A549 (cell line): ENCODE results near the gene SRF. TPM values are rescaled to one million over a fixed set of nuclear protein-coding genes. Genes with fewer than 3 reads are reported as not detected.

Experiments
- ATAC-seq, 2 experiments: fragments of 200-7000 bp in 1 of 2; fragments of >200 bp in 1 of 2; cut with Nextera tagmentation in 1 of 2; cut with Tn5 transposase in 1 of 2; 3 replicates each; pipeline versions ENCODE4 v1.8.0 to v1.9.1; 2018 to 2020; ENCODE audit warnings: mild to moderate bottlenecking in 1 of 2, moderate library complexity in 1 of 2
- CTCF ChIA-PET: fragments of 300-600 bp; sonication (Branson Sonifier 250); formaldehyde crosslinking; extraction: SDS; loops from one replicate; lab custom pipeline; 2021; ENCODE audit warnings: antibody characterized with exemption, inconsistent platforms; lab: Yijun Ruan, JAX
- POLR2A ChIA-PET: fragments of 350-600 bp; formaldehyde crosslinking; extraction: SDS; loops from one replicate; lab custom pipeline; 2021; ENCODE audit warnings: antibody characterized with exemption, inconsistent platforms; lab: Yijun Ruan, JAX
- DNase-seq, 2 experiments: peaks; one replicate each; pipeline versions ENCODE4 v3.0.0 to v3.0.0-alpha.2; 2011 to 2016; ENCODE audit warnings: low read depth in 1 of 2, low spot score in 1 of 2
- FAIRE-seq: peaks from 2 replicates; lab custom pipeline; 2011; peaks lifted over from hg19 to GRCh38; lab: Jason Lieb, UNC
- H3K27ac ChIP-seq, 2 experiments: fragments of >200 bp; sonication (Bioruptor Twin); formaldehyde crosslinking; 3 replicates each; pipeline ENCODE4 v1.5.1; 2016 to 2017
- H3K4me1 ChIP-seq: fragments of >200 bp; sonication (Bioruptor Twin); formaldehyde crosslinking; 3 replicates; pipeline ENCODE4 v1.6.1; 2016
- H3K4me2 ChIP-seq: fragments of >200 bp; sonication (Bioruptor Twin); formaldehyde crosslinking; 3 replicates; pipeline ENCODE4 v1.6.1; 2016
- H3K4me3 ChIP-seq: fragments of >200 bp; sonication (Bioruptor Twin); formaldehyde crosslinking; 3 replicates; pipeline ENCODE4 v1.5.1; 2016
- H3K9me3 ChIP-seq: fragments of >200 bp; sonication (Bioruptor Twin); formaldehyde crosslinking; 3 replicates; pipeline ENCODE4 v1.6.1; 2016
- ATOH8 ChIP-seq: fragments of 250-450 bp; sonication (Bioruptor Pico); IDR thresholded peaks from 2 replicates; pipeline ENCODE4 v1.5.0; 2020; ENCODE audit warnings: low read depth, mild to moderate bottlenecking, moderate library complexity
- BHLHE40 ChIP-seq: IDR thresholded peaks from 2 replicates; pipeline ENCODE4 v1.6.1; 2012; ENCODE audit warnings: low read depth, low read length, inconsistent platforms
- CTCF ChIP-seq: fragments of >200 bp; sonication (Bioruptor Twin); formaldehyde crosslinking; IDR thresholded peaks from 3 replicates; pipeline ENCODE4 v1.5.1; 2016
- EHF ChIP-seq: fragments of 250-450 bp; sonication (Bioruptor Pico); IDR thresholded peaks from 2 replicates; pipeline ENCODE4 v1.5.0; 2020; ENCODE audit warnings: mild to moderate bottlenecking
- EP300 ChIP-seq, 2 experiments: fragments of >200 bp; sonication (Bioruptor Twin); formaldehyde crosslinking; IDR thresholded peaks; 2 replicates in 1 of 2; 3 replicates in 1 of 2; pipeline ENCODE4 v1.6.1; 2016 to 2017
- ESRRA ChIP-seq: fragments of 150-350 bp; IDR thresholded peaks from 2 replicates; pipeline ENCODE4 v1.6.1; 2014; ENCODE audit warnings: mild to moderate bottlenecking, low read length, borderline replicate concordance
- FOSB ChIP-seq: fragments of 250-450 bp; sonication (Bioruptor Pico); IDR thresholded peaks from 2 replicates; pipeline ENCODE4 v1.5.0; 2020; ENCODE audit warnings: mild to moderate bottlenecking, moderate library complexity
- GATA3 ChIP-seq: IDR thresholded peaks from 2 replicates; pipeline ENCODE4 v1.6.1; 2012; ENCODE audit warnings: borderline replicate concordance
- HEYL ChIP-seq: fragments of 250-450 bp; sonication (Bioruptor Pico); IDR thresholded peaks from 2 replicates; pipeline ENCODE4 v1.8.0; 2021; ENCODE audit warnings: mild to moderate bottlenecking, moderate library complexity
- HMGXB4 ChIP-seq: fragments of 250-450 bp; sonication (Bioruptor Pico); IDR thresholded peaks from 2 replicates; pipeline ENCODE4 v1.5.0; 2021; ENCODE audit warnings: mild to moderate bottlenecking, moderate library complexity, borderline replicate concordance
- HOXA7 ChIP-seq: fragments of 250-450 bp; sonication (Bioruptor Pico); IDR thresholded peaks from 2 replicates; pipeline ENCODE4 v1.5.0; 2020; ENCODE audit warnings: mild to moderate bottlenecking, moderate library complexity
- HOXB5 ChIP-seq: fragments of 250-450 bp; sonication (Bioruptor Pico); IDR thresholded peaks from 2 replicates; pipeline ENCODE4 v1.5.0; 2020; ENCODE audit warnings: mild to moderate bottlenecking, moderate library complexity
- JUN ChIP-seq, 2 experiments: fragments of >200 bp; sonication (Bioruptor Twin); formaldehyde crosslinking; IDR thresholded peaks; 2 replicates in 1 of 2; 3 replicates in 1 of 2; pipeline ENCODE4 v1.6.1; 2016 to 2017
- MAFK ChIP-seq: fragments of 450-650 bp; IDR thresholded peaks from 2 replicates; pipeline ENCODE4 v1.6.1; 2014; ENCODE audit not compliant: partially characterized antibody
- MAZ ChIP-seq: fragments of 150-350 bp; IDR thresholded peaks from 2 replicates; pipeline ENCODE4 v1.6.1; 2014; ENCODE audit warnings: antibody characterized with exemption, low read depth, low read length, borderline replicate concordance
- MYC ChIP-seq: IDR thresholded peaks from 2 replicates; pipeline ENCODE4 v1.6.1; 2012; ENCODE audit warnings: mild to moderate bottlenecking, inconsistent platforms, low read length, improper control_type of control experiment, borderline replicate concordance
- NPAS2 ChIP-seq: fragments of 250-450 bp; sonication (Bioruptor Pico); IDR thresholded peaks from 2 replicates; pipeline ENCODE4 v1.8.0; 2022; ENCODE audit warnings: mild to moderate bottlenecking, moderate library complexity, borderline replicate concordance
- RAD21 ChIP-seq, 2 experiments: fragments of >200 bp in 1 of 2; sonication (Bioruptor Twin) in 1 of 2; formaldehyde crosslinking in 1 of 2; IDR thresholded peaks in 1 of 2; conservative IDR thresholded peaks in 1 of 2; 2 replicates in 1 of 2; 3 replicates in 1 of 2; pipeline ENCODE4 v1.6.1; 2012 to 2018; ENCODE audit warnings: inconsistent platforms in 1 of 2
- RARB ChIP-seq: fragments of 250-450 bp; sonication (Bioruptor Pico); IDR thresholded peaks from 2 replicates; pipeline ENCODE4 v1.8.0; 2021; ENCODE audit warnings: mild to moderate bottlenecking, moderate library complexity
- RCOR1 ChIP-seq: fragments of 150-350 bp; IDR thresholded peaks from 2 replicates; pipeline ENCODE4 v1.6.1; 2014; ENCODE audit warnings: antibody characterized with exemption, low read length, low read depth
- RNF2 ChIP-seq: fragments of 200-600 bp; sonication (generic); IDR thresholded peaks from 2 replicates; pipeline ENCODE4 v1.6.1; 2016; ENCODE audit warnings: low read depth, mild to moderate bottlenecking, antibody characterized with exemption, moderate library complexity, borderline replicate concordance
- SREBF2 ChIP-seq: fragments of 450-650 bp; IDR thresholded peaks from 2 replicates; pipeline ENCODE4 v1.6.1; 2014; ENCODE audit warnings: mild to moderate bottlenecking, moderate library complexity
- TFCP2L1 ChIP-seq: fragments of 250-450 bp; sonication (Bioruptor Pico); IDR thresholded peaks from 2 replicates; pipeline ENCODE4 v1.5.0; 2021; ENCODE audit warnings: mild to moderate bottlenecking
- TP53 ChIP-seq: fragments of 250-450 bp; sonication (Bioruptor Pico); IDR thresholded peaks from 2 replicates; pipeline ENCODE4 v1.5.0; 2021; ENCODE audit warnings: mild to moderate bottlenecking, moderate library complexity
- ZC3H11A ChIP-seq: fragments of 450-650 bp; IDR thresholded peaks from 2 replicates; pipeline ENCODE4 v1.6.1; 2014; ENCODE audit warnings: antibody characterized with exemption, mild to moderate bottlenecking
- ZFP36 ChIP-seq: fragments of 450-650 bp; IDR thresholded peaks from 2 replicates; pipeline ENCODE4 v1.6.1; 2014; ENCODE audit warnings: borderline replicate concordance; ENCODE audit not compliant: partially characterized antibody
- WGBS: methylation state at CpG from one replicate; pipeline ENCODE4 v1.1.6; 2017; ENCODE audit errors: missing lambda C conversion rate; 5-methylcytosine and 5-hydroxymethylcytosine counted together
- polyA plus RNA-seq, 4 experiments: library from polyadenylated mRNA; depleted of rRNA in 3 of 4; stranded (reverse); fragments of >200 nt; fragmentation: RNase III in 1 of 4; extraction: RNeasy Plus Mini Kit Qiagen cat#74134 plus additional on column Dnase treatment in 1 of 4; gene quantifications; 2 replicates in 3 of 4; 3 replicates in 1 of 4; pipeline ENCODE4 v1.2.3, GENCODE V29; 2011 to 2017
- TF ChIP-seq, protein P1 (sequence below): fragments of >200 bp; sonication (Bioruptor Twin); formaldehyde crosslinking; IDR thresholded peaks from 3 replicates; pipeline ENCODE4 v1.6.1; 2016

The SRF gene
- polyA plus RNA-seq, 2 of the 4 experiments (the other 2 are of a cell fraction), result 14.0 to 16.7 TPM

- POLR2A ChIA-PET, result interaction anchor here (0.9 kb wide), 1 partner anchor 47 kb away, joined by 3 read pairs; no protein-coding TSS in a partner anchor
- CTCF ChIA-PET, result interaction anchor here (0.6 to 5.3 kb wide), 4 partner anchors 8 to 285 kb away, joined by 3 to 38 read pairs (median 4); partner anchors contain the start of gene DNPH1
- FAIRE-seq (no peak), ATAC-seq (peak in 1 of 2 experiments; percentile 17; a peak in 3 of 6 replicates), DNase-seq (no peak)
- Histone ChIP-seq H3K9me3 (no peaks in the 10 kb centered on the region), H3K4me1 (no peaks in the 10 kb centered on the region), H3K4me3 (no peak overlapping the region), H3K27ac (no peak overlapping the region), H3K4me2 (no peak overlapping the region)
- TF ChIP-seq TP53 (CRISPR knock-in tag), result no peak
- TF ChIP-seq CTCF, result no peak
- no peak for TF ChIP-seq EP300 (IDR thresholded peaks at IDR 0.05)
- TF ChIP-seq, protein P1, sequence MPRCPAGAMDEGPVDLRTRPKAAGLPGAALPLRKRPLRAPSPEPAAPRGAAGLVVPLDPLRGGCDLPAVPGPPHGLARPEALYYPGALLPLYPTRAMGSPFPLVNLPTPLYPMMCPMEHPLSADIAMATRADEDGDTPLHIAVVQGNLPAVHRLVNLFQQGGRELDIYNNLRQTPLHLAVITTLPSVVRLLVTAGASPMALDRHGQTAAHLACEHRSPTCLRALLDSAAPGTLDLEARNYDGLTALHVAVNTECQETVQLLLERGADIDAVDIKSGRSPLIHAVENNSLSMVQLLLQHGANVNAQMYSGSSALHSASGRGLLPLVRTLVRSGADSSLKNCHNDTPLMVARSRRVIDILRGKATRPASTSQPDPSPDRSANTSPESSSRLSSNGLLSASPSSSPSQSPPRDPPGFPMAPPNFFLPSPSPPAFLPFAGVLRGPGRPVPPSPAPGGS, result no peak
- no peak for TF ChIP-seq HMGXB4
- TF ChIP-seq EHF (CRISPR knock-in tag), result no peak
- TF ChIP-seq ZFP36, result no peak
- TF ChIP-seq HOXA7 (CRISPR knock-in tag), result no peak
- no peak for TF ChIP-seq RAD21 (conservative IDR thresholded peaks at IDR 0.05 in 1 of 2, IDR thresholded peaks at IDR 0.05 in 1 of 2)
- TF ChIP-seq JUN (IDR thresholded peaks at IDR 0.05), result no peak
- no peak for TF ChIP-seq RNF2
- TF ChIP-seq MAZ, result no peak
- 90% methylated on average over 14 of the region's 20 CpGs for WGBS
Measured at GRCh38 chr6:43221046-43221972, 50.2 kb downstream of the SRF start.

GRCh38 chr6:43222418-43223059 is 51.5 kb downstream of the SRF start:
- Histone ChIP-seq H3K27ac (no peak overlapping the region), H3K4me1 (no peaks in the 10 kb centered on the region), H3K4me2 (no peak overlapping the region), H3K4me3 (no peak overlapping the region), H3K9me3 (no peaks in the 10 kb centered on the region)
- POLR2A ChIA-PET, result no interaction called here
- DNase-seq (no peak), ATAC-seq (peak in 1 of 2 experiments; percentile 30; a peak in 3 of 6 replicates), FAIRE-seq (no peak)
- WGBS, result 90% methylated on average over 10 of the region's 15 CpGs
- TF ChIP-seq ZC3H11A (no peak), ESRRA (no peak), MAFK (no peak), NPAS2 (no peak), BHLHE40 (no peak), MYC (no peak), GATA3 (no peak), HOXB5 (CRISPR knock-in tag) (no peak), RCOR1 (no peak), SREBF2 (no peak), ATOH8 (CRISPR knock-in tag) (no peak), HOXA7 (CRISPR knock-in tag) (no peak), RARB (CRISPR knock-in tag) (no peak), FOSB (no peak), TFCP2L1 (no peak), EP300 (IDR thresholded peaks at IDR 0.05) (no peak), HEYL (no peak)
- CTCF ChIA-PET, result interaction anchor here (2.6 kb wide), 1 partner anchor 112 kb away, joined by 6 read pairs; no protein-coding TSS in a partner anchor
